HEK293 (cell line): ENCODE results near the gene SDCBP2.

Experiments
- ZNF510 ChIP-seq: fragments of 450-650 bp; formaldehyde crosslinking; IDR thresholded peaks from 2 replicates; pipeline ENCODE4 v1.5.1; 2018; ENCODE audit warnings: mild to moderate bottlenecking, missing genetic modification characterization, missing biosample characterization; ENCODE audit not compliant: insufficient replicate concordance
- ZNF623 ChIP-seq: fragments of 450-650 bp; formaldehyde crosslinking; IDR thresholded peaks from 2 replicates; pipeline ENCODE4 v1.5.1; 2016; ENCODE audit warnings: missing biosample characterization, missing genetic modification characterization
- ZSCAN5A ChIP-seq: fragments of 450-650 bp; formaldehyde crosslinking; IDR thresholded peaks from 2 replicates; pipeline ENCODE4 v1.5.1; 2016; ENCODE audit warnings: missing biosample characterization, missing genetic modification characterization

- no peak for TF ChIP-seq ZSCAN5A (tag by site-specific recombination)
- TF ChIP-seq ZNF510: no peak
- no peak for TF ChIP-seq ZNF623
Observed at GRCh38 chr20:1298888-1299511, 29.9 kb downstream of the SDCBP2 start.
